Muscle of back (tissue), 11 donors: ENCODE measurements around the gene KRT40. TPM values are rescaled to one million over a fixed set of nuclear protein-coding genes. Genes with fewer than 3 reads are reported as not detected.

Experiments
- DNase-seq, 3 donors: peaks; one replicate each; pipeline versions ENCODE4 v3.0.0 to v3.0.0-alpha.2; 2013
- polyA plus RNA-seq, 10 donors: library from polyadenylated mRNA; unstranded; fragments of 120-200 nt; gene quantifications; one replicate each; pipeline ENCODE4 v1.2.1, GENCODE V29; 2013; ENCODE audit not compliant: insufficient read length in 10 of 10

KRT40 gene
- polyA plus RNA-seq, 10 donors: 3.5 to 18.2 (median 10.4) TPM

DNA sequence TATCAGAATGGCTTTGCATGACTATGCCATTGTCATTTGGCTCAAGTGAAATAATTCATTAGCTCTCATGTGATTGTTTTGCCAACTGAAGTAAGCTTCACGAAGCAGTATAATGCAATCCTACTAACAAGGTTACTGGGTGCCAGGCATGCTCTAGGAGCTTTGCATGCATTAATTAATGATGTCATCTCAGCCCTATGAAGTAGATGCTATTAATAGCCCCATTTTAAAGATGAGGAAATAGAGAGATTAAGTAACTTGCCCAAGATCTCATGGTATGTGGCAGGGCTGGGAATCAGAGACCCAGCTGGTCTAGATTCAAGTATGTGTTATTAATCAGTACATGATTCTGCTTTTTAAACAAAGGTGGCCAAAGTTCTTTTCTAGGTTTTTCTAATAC is 31.5 kb downstream of the KRT40 start:
- DNase-seq: peak in 1 of 3 donors; percentile 64

- no peak for DNase-seq
These were observed 32.0 kb downstream of the KRT40 start for GRCh38 chr17:40952154-40952553.

DNA sequence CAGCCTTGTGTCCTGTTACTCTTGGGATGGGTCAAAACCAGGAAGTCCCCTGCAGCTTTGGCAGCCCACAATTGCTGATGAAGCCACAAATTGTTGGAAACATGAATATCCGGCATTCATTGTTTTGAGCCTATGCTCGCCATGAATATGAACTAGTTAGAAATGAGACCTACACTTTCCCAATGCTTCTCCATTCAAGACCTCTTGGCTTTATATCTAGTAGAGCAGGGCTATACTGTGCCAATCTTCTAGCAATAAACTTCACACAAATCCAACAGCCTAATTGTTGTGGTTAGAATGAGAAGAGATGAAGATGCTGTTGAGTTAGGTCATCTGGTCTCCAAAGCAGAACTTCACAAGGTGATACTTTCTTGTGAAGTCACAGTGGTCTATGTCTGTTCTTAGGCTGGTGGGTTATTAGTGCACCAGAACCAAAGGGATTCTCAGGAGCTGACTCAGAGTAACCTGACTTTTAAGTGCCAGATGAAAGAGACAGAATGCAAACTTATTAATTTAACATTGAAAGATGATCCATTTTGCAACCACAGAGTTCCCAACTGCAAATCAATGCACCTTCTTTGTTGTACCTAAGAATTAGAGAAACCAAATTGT is 33.0 kb downstream of the KRT40 start:
- no peak for DNase-seq

DNA sequence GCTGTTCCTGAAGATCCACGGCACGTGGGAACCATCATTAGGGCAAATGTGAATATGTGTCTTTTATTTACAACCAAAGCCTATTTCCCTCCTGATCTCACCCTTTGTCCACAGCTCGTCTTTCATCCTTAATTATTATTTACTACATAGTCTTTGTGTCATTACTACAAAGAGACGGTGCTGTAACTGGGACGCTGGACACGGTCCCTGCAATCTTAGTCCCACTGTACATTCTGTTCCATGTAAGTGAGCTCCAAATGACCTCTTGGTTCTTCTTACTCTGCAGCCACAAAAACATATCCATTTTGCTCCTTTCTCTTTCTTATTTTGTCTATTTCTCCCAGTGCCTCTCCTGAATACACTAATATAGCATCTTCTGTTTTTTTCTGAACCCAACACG is 34.0 kb downstream of the KRT40 start:
- no peak for DNase-seq

- DNase-seq: peak in 1 of 3 donors; percentile 24
These were observed 34.7 kb downstream of the KRT40 start for GRCh38 chr17:40949418-40949817.

GRCh38 chr17:40947929-40948328 is 36.2 kb downstream of the KRT40 start:
- no peak for DNase-seq

- no peak for DNase-seq
These were observed 38.7 kb downstream of the KRT40 start for GRCh38 chr17:40945414-40945813.

GRCh38 chr17:40944531-40944930 is 39.6 kb downstream of the KRT40 start:
- DNase-seq: no peak

GRCh38 chr17:40942553-40942952 is 41.6 kb downstream of the KRT40 start:
- no peak for DNase-seq

- no peak for DNase-seq
These were observed 43.9 kb downstream of the KRT40 start for GRCh38 chr17:40940266-40940665.

- DNase-seq: no peak
These were observed 45.1 kb downstream of the KRT40 start for GRCh38 chr17:40938981-40939380.

- DNase-seq: peak in 2 of 3 donors; percentile 9 to 13
These were observed 46.7 kb downstream of the KRT40 start, which contains the start of gene KRT23 for GRCh38 chr17:40937384-40937819. TSS of gene KRT23 (minus strand) at chr17:40937646. CDS start at chr17:40936603, 1,043 bp downstream.

- no peak for DNase-seq
These were observed 47.1 kb downstream of the KRT40 start for GRCh38 chr17:40936976-40937375.

- DNase-seq: no peak
These were observed 47.6 kb downstream of the KRT40 start for GRCh38 chr17:40936437-40936971.

GRCh38 chr17:40935624-40936023 is 48.5 kb downstream of the KRT40 start:
- no peak for DNase-seq

DNA sequence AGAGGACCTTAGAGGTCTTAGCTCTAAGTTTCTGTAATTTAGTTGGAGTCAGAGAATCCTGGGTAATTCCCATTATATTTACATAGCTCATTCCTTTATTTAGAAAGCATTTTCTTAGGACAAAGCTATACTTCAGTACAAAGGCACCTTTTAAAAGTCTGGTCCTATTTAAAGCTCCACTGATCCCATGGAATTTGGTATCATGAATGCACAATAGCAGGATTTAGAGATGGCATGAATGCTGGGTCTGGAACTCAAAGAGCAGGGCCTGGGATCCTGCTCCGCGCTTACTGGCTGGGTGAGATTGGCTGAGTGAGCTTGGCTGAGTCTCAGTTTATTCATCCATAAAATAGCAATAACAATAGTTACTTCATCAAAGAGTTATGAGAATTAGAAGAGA is 51.5 kb downstream of the KRT40 start:
- DNase-seq: no peak

GRCh38 chr17:40931311-40931710 is 52.8 kb downstream of the KRT40 start:
- DNase-seq: no peak

Other genes starting within 250 kb of the KRT40 start
- under 1 TPM in 2 of 10 donors, not detected in 8; 0.18 to 0.38 TPM for gene KRT25, start 229.0 kb downstream of the KRT40 start, polyA plus RNA-seq
- gene KRT26, start 212.1 kb downstream of the KRT40 start, polyA plus RNA-seq: not detected
- gene KRT27, start 201.8 kb downstream of the KRT40 start, polyA plus RNA-seq: not detected
- gene KRT28, start 184.4 kb downstream of the KRT40 start, polyA plus RNA-seq: under 1 TPM in 1 of 10 donors, not detected in 9; 0.15 TPM
- gene KRT10, start 161.7 kb downstream of the KRT40 start, polyA plus RNA-seq: 100 to 1,000 TPM in 2 of 10 donors, 10 to 100 TPM in 8; 31.8 to 603 (median 39.3) TPM
- gene KRT12, start 117.1 kb downstream of the KRT40 start, polyA plus RNA-seq: under 1 TPM in 7 of 10 donors, not detected in 3; 0.08 to 0.76 (median 0.27) TPM
- gene KRT20, start 99.1 kb downstream of the KRT40 start, polyA plus RNA-seq: under 1 TPM in 4 of 10 donors, not detected in 6; 0.13 to 0.24 (median 0.21) TPM
- 1 to 10 TPM in 2 of 10 donors, under 1 TPM in 5, not detected in 3; 0.16 to 2.7 (median 0.22) TPM for gene KRT23, start 46.7 kb downstream of the KRT40 start, polyA plus RNA-seq
- gene KRT39, start 17.4 kb downstream of the KRT40 start, polyA plus RNA-seq: 1 to 10 TPM; 2.9 to 9.6 (median 5.2) TPM
- not detected for gene KRTAP3-3, start 9.8 kb upstream of the KRT40 start, polyA plus RNA-seq
- under 1 TPM in 9 of 10 donors, not detected in 1; 0.29 to 0.91 (median 0.58) TPM for gene KRTAP3-2, start 15.6 kb upstream of the KRT40 start, polyA plus RNA-seq
- not detected for gene KRTAP3-1, start 24.8 kb upstream of the KRT40 start, polyA plus RNA-seq
- gene KRTAP1-5, start 42.9 kb upstream of the KRT40 start, polyA plus RNA-seq: not detected
- not detected for gene KRTAP1-4, start 45.9 kb upstream of the KRT40 start, polyA plus RNA-seq
- gene KRTAP1-3, start 50.5 kb upstream of the KRT40 start, polyA plus RNA-seq: under 1 TPM in 1 of 10 donors, not detected in 9; 0.25 TPM
- gene KRTAP1-1, start 57.1 kb upstream of the KRT40 start, polyA plus RNA-seq: not detected
- not detected for gene KRTAP2-1, start 63.0 kb upstream of the KRT40 start, polyA plus RNA-seq
- not detected for gene KRTAP2-2, start 70.9 kb upstream of the KRT40 start, polyA plus RNA-seq
- gene KRTAP2-3, start 75.8 kb upstream of the KRT40 start, polyA plus RNA-seq: not detected
- not detected for gene KRTAP2-4, start 81.6 kb upstream of the KRT40 start, polyA plus RNA-seq
- gene KRTAP4-7, start 99.8 kb upstream of the KRT40 start, polyA plus RNA-seq: not detected
- gene KRTAP4-8, start 113.8 kb upstream of the KRT40 start, polyA plus RNA-seq: not detected
- gene KRTAP4-16, start 117.9 kb upstream of the KRT40 start, polyA plus RNA-seq: not detected
- gene KRTAP4-9, start 121.1 kb upstream of the KRT40 start, polyA plus RNA-seq: not detected
- not detected for gene KRTAP4-11, start 134.0 kb upstream of the KRT40 start, polyA plus RNA-seq
- not detected for gene KRTAP4-12, start 139.9 kb upstream of the KRT40 start, polyA plus RNA-seq
- not detected for gene KRTAP4-6, start 156.2 kb upstream of the KRT40 start, polyA plus RNA-seq
- gene KRTAP4-5, start 165.5 kb upstream of the KRT40 start, polyA plus RNA-seq: not detected
- gene KRTAP4-4, start 176.4 kb upstream of the KRT40 start, polyA plus RNA-seq: not detected
- gene KRTAP4-3, start 183.9 kb upstream of the KRT40 start, polyA plus RNA-seq: not detected
- gene KRTAP4-2, start 193.9 kb upstream of the KRT40 start, polyA plus RNA-seq: not detected
- not detected for gene KRTAP4-1, start 200.6 kb upstream of the KRT40 start, polyA plus RNA-seq
- not detected for gene KRTAP9-1, start 205.6 kb upstream of the KRT40 start, polyA plus RNA-seq
- not detected for gene KRTAP9-2, start 242.3 kb upstream of the KRT40 start, polyA plus RNA-seq
- not detected for gene KRTAP9-3, start 248.1 kb upstream of the KRT40 start, polyA plus RNA-seq